Stimulated activated naive CD8-positive, alpha-beta T cell treated with anti-CD3 and anti-CD28 coated beads, Interleukin-15, amount 100 ng/mL, for 72 hours (primary cell): Measurements from ENCODE around the gene FBXO22.
A peak's percentile ranks its signal among the peaks of the same experiment; 100 is the strongest.
"Not testable (repeated sequence)": the region's sequence is repeated elsewhere in the genome, so short reads cannot be mapped to it uniquely, and the experiment has no call there.

Experiments
- ATAC-seq: fragments of 150-1000 bp; cut with Tn5 transposase; 2 replicates; pipeline ENCODE4 v1.10.0; 2021; ENCODE audit warnings: mild to moderate bottlenecking, moderate library complexity
- DNase-seq, 2 donors: peaks; one replicate each; pipeline ENCODE4 v3.0.0; 2021 to 2022
- H3K27ac Mint-ChIP-seq, 2 donors: one replicate each; pipeline ENCODE4 v1.8.0; 2022; ENCODE audit warnings: mild to moderate bottlenecking in 2 of 2, mixed read lengths in 2 of 2, moderate library complexity in 2 of 2
- H3K27me3 Mint-ChIP-seq: one replicate; pipeline ENCODE4 v1.8.0; 2022; ENCODE audit warnings: mixed read lengths
- H3K4me1 Mint-ChIP-seq: one replicate; pipeline ENCODE4 v1.8.0; 2022; ENCODE audit warnings: mild to moderate bottlenecking, mixed read lengths
- H3K4me3 Mint-ChIP-seq, 2 donors: one replicate each; pipeline ENCODE4 v1.8.0; 2022; ENCODE audit warnings: mild to moderate bottlenecking in 2 of 2, mixed read lengths in 2 of 2, moderate library complexity in 1 of 2
- H3K9me3 Mint-ChIP-seq, 2 donors: one replicate each; pipeline ENCODE4 v1.8.0; 2022; ENCODE audit warnings: mixed read lengths in 2 of 2

Gene FBXO22

DNA sequence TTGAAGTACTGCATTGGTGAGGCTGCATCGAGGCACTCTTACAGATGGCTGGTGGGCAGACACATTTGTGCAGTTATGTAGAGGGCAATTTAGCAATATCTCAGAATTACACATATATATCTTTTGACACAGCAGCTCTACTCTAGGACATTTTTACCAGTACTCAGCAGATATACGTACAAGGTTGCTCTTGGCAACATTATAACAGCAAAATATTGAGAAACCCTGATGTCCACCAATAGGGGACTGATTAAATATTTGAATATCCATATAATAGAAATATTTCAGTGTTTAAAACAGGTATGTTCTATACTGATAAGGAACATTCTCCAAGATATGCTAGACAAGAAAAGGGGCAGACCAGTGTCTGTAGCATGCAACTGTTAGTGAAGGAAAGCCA is 7.9 kb upstream of the FBXO22 start:
- peaks cover 11% of the 10 kb centered on the region for H3K4me1 Mint-ChIP-seq
- H3K9me3 Mint-ChIP-seq = no peaks in the 10 kb centered on the region
- no peak overlapping the region for H3K27ac Mint-ChIP-seq
- no peaks in the 10 kb centered on the region for H3K27me3 Mint-ChIP-seq
- DNase-seq (no peak), ATAC-seq (no peak)
- H3K4me3 Mint-ChIP-seq = no peak overlapping the region

DNA sequence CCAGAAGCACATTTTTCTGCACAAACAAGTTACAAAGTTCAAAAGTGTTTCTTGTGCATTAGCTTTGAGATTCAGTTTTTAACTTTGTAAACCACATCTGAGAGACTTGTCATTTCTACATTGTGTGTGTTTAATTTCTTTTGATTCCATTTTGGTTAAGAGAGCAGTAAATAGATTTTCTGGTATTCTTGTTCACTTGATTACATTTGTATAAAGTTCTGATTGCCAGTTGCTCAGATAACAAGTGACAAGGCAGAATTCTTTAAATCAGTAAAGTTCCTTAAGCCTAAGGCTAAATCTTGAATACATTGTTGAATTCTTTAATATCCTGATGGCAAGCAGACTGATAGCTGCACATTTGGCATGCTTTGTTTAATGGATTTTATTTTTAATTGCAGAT is 3.1 kb upstream of the FBXO22 start:
- H3K27me3 Mint-ChIP-seq = no peaks in the 10 kb centered on the region
- peak overlapping the region in 1 of 2 donors; percentile 47 for H3K4me3 Mint-ChIP-seq
- ATAC-seq (no peak), DNase-seq (no peak)
- no peak overlapping the region for H3K27ac Mint-ChIP-seq
- no peaks in the 10 kb centered on the region for H3K9me3 Mint-ChIP-seq
- H3K4me1 Mint-ChIP-seq = peaks cover 44% of the 10 kb centered on the region

DNA sequence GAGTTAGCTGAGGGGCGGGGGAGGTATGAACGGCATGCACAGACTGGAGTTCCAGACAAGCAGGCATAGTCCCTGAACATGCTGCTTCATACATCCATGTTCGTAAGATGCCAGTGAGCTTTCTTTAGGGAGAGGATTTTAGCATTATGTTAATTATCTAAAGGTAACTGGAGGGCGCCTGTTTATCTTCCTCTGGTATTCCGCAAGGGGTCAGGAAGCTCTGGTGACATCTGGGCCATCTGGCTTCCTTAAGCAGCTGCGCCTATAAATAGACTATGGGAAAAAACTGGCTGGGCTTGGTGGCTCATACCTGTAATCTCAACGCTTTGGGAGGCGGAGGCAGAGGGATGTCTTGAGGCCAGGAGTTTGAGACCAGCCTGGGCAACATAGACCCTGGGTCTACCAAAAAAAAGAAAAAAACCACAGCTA is 1.5 kb upstream of the FBXO22 start:
- Mint-ChIP-seq H3K9me3 (no peaks in the 10 kb centered on the region), H3K4me1 (peaks cover 46% of the 10 kb centered on the region), H3K27me3 (no peaks in the 10 kb centered on the region), H3K27ac (peak overlapping the region in 1 of 2 donors; percentile 93), H3K4me3 (peak overlapping the region; percentile 53 to 99)
- ATAC-seq (no peak), DNase-seq (no peak)

DNA sequence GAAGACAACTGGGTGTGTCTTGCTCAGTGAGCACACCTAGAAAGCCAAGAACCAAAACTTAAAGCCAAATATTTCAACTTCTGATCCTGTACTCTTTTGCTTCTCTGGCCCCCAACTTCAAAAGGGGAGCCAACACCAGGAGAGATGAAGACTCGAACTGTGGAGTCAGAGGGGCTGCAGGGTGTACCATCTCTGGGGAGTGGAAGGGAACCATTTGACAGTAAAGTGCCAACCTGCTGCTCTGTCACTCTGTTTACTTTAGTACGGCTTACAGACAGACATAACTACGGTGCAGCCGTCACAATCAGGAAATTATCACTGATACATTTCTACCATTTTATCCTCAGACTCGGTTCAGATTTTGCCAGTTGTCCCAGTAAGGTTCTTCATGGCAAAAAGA is 1.6 kb downstream of the FBXO22 start:
- no peak for DNase-seq
- peak overlapping the region; percentile 99 for H3K4me3 Mint-ChIP-seq
- no peak for ATAC-seq
- H3K4me1 Mint-ChIP-seq = peaks cover 59% of the 10 kb centered on the region
- peaks cover 2 to 3% of the 10 kb centered on the region in 2 donors for H3K9me3 Mint-ChIP-seq
- no peaks in the 10 kb centered on the region for H3K27me3 Mint-ChIP-seq
- H3K27ac Mint-ChIP-seq = peak overlapping the region in 1 of 2 donors; percentile 68

DNA sequence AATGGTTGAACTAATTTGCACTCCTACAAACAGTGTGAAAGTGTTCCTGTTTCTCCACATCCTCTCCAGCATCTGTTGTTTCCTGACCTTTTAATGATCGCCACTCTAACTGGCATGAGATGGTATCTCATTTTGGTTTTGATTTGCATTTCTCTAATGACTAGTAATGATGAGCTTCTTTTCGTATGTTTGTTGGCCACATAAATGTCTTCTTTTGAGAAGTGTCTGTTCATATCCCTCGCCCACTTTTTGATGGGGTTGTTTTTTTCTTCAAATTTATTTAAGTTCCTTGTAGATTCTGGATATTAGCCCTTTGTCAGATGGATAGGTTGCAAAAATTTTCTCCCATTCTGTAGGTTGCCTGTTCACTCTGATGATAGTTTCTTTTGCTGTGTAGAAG is 6.7 kb downstream of the FBXO22 start:
- H3K27me3 Mint-ChIP-seq, ATAC-seq, DNase-seq, H3K4me3 Mint-ChIP-seq: not testable (repeated sequence)
- Mint-ChIP-seq H3K27ac (peak overlapping the region in 1 of 2 donors; percentile 49), H3K4me1 (peaks cover 33% of the 10 kb centered on the region), H3K9me3 (peaks cover 13 to 18% of the 10 kb centered on the region in 2 donors)

DNA sequence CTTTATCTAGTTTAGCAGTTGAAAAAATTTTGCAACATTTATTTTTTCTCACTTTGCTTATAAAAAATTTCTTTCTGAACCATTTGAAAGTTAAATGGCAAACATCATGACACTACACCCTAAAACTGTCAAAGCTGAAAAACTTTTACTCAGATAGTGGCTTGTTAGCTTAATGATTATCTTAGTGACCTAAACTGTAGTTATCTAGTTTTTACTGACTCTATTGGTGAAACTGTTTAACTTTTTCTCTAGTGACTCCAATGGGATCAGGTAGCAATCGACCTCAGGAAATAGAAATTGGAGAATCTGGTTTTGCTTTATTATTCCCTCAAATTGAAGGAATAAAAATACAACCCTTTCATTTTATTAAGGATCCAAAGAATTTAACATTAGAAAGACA is 13.3 kb downstream of the FBXO22 start:
- Mint-ChIP-seq H3K4me3 (no peak overlapping the region), H3K27ac (no peak overlapping the region), H3K27me3 (no peaks in the 10 kb centered on the region), H3K9me3 (no peaks in the 10 kb centered on the region), H3K4me1 (peaks cover 5% of the 10 kb centered on the region)
- ATAC-seq (no peak), DNase-seq (no peak)

DNA sequence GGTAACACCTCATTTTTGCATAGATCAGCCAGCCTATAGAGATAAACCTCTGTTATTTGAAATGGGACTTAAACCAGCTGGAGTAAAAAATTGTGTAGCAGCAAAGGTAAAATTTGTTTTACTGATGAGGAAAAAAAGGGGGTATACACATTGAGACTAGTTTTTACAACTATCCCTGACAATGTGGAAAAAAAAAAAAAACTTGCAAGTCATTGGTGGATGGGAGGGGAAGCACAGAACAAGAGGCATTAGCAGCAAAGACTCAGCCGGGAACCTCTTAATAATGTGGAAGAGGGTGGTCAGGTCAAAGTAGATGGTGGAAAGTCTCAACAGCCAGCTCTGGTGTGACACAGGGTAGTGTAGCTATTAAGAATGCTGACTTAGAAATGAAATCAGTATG is 14.5 kb downstream of the FBXO22 start:
- no peaks in the 10 kb centered on the region for H3K9me3 Mint-ChIP-seq
- H3K27me3 Mint-ChIP-seq = no peaks in the 10 kb centered on the region
- H3K4me3 Mint-ChIP-seq = no peak overlapping the region
- ATAC-seq (no peak), DNase-seq (no peak)
- peaks cover 14% of the 10 kb centered on the region for H3K4me1 Mint-ChIP-seq
- H3K27ac Mint-ChIP-seq = no peak overlapping the region

DNA sequence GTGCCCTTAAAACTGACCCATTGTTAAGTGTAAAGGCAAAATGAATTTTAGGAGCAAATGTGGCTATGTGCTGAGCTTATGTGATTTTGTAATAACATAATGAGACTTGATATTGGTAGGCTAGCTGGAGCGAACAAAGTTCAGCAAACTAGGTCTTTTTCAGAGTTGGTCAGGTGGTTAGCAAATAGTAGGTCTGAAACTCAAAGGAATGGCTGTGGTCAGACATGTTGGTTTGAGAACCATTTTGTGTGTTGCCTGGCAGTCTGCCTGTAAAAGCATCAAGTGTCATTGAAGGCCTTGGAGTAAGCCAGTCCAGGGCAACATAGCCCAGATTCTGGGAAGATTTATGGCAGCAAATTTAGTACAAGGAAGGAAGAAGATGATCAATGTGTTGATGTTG is 16.4 kb downstream of the FBXO22 start:
- Mint-ChIP-seq H3K27ac (no peak overlapping the region), H3K9me3 (no peaks in the 10 kb centered on the region), H3K4me3 (no peak overlapping the region), H3K27me3 (no peaks in the 10 kb centered on the region), H3K4me1 (peaks cover 22% of the 10 kb centered on the region)
- ATAC-seq (no peak), DNase-seq (no peak)

DNA sequence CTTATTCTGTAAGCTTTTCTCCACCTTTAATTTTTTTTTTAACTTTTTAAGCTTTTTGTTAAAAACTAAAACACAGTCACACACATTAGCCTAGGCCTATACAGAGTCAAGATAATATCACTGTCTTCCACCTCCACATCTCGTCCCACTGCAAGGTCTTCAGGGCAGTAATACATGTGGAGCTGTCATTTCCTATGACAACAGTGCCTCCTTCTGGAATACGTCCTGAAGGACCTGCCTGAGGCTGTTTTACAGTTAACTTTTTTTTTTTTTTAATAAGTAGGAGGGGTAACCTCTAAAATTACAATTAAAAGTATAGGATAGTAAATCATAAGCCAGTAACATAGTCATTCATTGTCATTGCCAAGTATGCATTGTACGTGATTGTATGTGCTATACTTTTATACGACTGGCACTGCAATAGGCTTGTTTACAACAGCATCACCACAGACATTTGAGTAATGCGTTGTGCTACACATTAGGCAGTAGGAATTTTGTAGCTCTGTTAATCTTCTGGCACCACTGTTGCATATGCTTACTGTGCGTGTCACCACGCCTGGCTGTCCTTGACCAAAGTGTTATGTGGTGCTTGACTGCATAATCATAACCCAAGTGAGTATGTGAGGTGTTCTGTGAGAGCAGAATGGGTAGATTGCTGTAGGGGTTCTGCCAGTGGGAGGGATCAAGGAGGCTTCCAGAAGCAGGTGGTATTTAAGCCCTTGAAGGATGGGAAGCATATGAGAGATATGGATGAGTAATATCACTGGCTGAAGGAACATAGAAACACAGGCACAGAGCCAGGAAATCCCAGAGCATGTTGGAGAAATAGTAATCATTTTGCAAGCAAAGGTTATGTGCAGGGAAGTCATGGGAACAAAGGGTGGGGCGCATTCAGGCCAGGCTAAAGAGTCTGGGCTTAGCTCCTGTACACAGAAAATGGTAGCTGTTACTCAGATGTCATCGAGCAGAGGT is 18.3 kb downstream of the FBXO22 start:
- Mint-ChIP-seq H3K4me3 (no peak overlapping the region), H3K4me1 (peaks cover 30% of the 10 kb centered on the region), H3K27me3 (no peaks in the 10 kb centered on the region), H3K27ac (no peak overlapping the region), H3K9me3 (no peaks in the 10 kb centered on the region)
- peak; percentile 45 for ATAC-seq
- DNase-seq = no peak

DNA sequence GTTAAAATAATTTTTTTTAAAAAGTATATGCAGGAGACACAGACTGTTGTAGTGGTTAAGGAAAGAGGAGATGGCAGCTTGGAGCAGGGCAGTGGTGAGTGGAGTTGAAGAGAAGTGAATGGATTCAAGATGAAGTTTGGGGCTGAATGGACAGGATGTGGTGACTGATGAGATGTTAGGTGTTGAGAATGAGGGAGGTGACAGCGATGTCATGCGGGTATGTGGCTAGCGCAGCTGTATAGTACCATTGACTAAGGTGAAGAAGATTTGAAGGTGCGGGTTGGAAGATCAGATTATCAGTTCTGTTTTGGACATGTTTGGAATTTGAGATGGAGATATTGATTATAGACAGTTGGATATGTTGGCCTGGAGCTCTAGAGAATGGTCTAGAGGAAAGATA is 20.1 kb downstream of the FBXO22 start:
- DNase-seq (peak in 1 of 2 donors; percentile 22), ATAC-seq (peak; percentile 86)
- H3K27ac Mint-ChIP-seq = peak overlapping the region in 1 of 2 donors; percentile 0
- no peak overlapping the region for H3K4me3 Mint-ChIP-seq
- H3K9me3 Mint-ChIP-seq = no peaks in the 10 kb centered on the region
- H3K27me3 Mint-ChIP-seq = no peaks in the 10 kb centered on the region
- H3K4me1 Mint-ChIP-seq = peaks cover 43% of the 10 kb centered on the region

DNA sequence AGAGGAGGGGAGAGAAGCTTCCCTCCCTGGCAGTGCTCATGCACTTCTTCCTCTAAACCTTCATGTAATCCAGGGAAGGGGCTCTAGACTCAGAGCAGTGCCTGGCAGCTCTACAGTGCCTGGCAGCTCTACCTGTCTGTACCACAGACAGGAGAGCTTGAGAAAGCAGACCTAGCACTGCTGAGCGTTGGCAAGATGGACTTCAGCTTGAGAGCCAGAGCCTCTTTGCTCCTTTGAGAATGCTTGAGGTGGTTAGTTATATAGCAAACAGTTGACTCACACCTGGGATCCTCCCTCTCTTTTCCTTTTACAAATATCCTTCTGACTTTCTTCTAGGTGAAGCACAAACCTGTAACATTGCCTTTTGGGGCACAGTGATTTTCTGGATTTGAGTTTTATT is 20.9 kb downstream of the FBXO22 start:
- no peak for DNase-seq
- peaks cover 46% of the 10 kb centered on the region for H3K4me1 Mint-ChIP-seq
- no peaks in the 10 kb centered on the region for H3K9me3 Mint-ChIP-seq
- H3K27me3 Mint-ChIP-seq = no peaks in the 10 kb centered on the region
- no peak overlapping the region for H3K27ac Mint-ChIP-seq
- no peak overlapping the region for H3K4me3 Mint-ChIP-seq
- no peak for ATAC-seq

DNA sequence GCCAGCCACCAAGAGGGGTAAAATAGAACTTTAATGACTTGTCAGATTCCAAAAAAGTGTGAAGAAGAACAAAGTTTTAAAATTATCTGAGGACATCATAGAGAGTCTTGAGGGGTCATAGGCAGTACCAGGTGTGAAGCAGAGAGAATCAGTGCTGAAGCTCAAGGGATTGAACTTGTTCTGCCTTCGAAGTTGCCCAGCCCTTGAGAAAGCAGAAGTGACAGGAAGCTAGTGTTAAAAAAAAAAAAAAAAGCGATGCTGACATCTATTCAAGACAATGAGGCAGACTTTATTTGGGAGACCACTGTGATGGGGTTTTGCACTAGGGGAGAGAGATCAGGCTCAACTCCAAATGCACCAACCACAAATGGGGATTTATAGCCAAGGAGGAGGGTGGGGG is 21.8 kb downstream of the FBXO22 start:
- DNase-seq (no peak), ATAC-seq (no peak)
- no peak overlapping the region for H3K4me3 Mint-ChIP-seq
- H3K27ac Mint-ChIP-seq = peak overlapping the region in 1 of 2 donors; percentile 17
- no peaks in the 10 kb centered on the region for H3K27me3 Mint-ChIP-seq
- no peaks in the 10 kb centered on the region for H3K9me3 Mint-ChIP-seq
- peaks cover 55% of the 10 kb centered on the region for H3K4me1 Mint-ChIP-seq

DNA sequence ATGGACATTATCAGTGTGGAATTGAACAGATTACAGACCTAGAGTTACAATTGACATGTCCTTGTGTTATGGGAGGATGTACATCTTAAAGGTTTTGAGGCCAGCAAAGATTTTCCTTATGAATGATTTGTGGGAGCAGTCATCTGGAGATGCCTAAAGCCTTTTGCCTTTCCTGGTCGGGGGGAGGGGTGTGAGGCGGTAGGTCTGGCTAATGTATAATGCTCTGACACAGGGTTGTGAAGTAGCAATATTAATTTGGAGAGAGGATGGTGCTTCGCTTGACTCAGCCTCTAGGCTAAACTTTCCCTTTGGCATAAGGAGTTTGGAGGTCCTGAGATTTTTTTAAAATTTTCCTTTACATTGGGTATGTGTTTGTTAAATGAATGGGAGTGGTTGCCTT is 23.3 kb downstream of the FBXO22 start:
- H3K27ac Mint-ChIP-seq = no peak overlapping the region
- H3K4me3 Mint-ChIP-seq = no peak overlapping the region
- H3K4me1 Mint-ChIP-seq = peaks cover 56% of the 10 kb centered on the region
- H3K9me3 Mint-ChIP-seq = no peaks in the 10 kb centered on the region
- no peaks in the 10 kb centered on the region for H3K27me3 Mint-ChIP-seq
- no peak for DNase-seq
- no peak for ATAC-seq

DNA sequence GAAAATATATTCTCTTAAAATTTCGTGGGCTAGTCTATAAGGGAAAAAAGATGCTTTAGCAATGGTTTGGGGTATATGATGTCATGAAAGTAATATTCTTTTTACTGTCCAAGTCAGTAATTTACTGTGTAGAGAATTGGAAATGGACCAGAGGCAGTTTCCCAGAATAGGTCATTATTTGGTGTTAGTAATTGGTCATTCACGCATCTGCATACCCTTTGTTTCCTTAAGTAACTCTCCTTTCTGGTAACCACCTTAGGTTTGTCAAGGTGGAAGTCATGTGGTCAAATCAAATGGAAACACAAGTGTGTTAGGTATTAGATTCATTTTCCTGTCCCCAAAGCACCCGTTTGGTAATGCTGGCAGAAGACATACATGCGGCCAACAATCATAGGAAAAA is 23.9 kb downstream of the FBXO22 start:
- ATAC-seq = peak; percentile 46
- Mint-ChIP-seq H3K4me3 (no peak overlapping the region), H3K9me3 (no peaks in the 10 kb centered on the region), H3K27ac (peak overlapping the region in 1 of 2 donors; percentile 5), H3K4me1 (peaks cover 50% of the 10 kb centered on the region), H3K27me3 (no peaks in the 10 kb centered on the region)
- DNase-seq = no peak

DNA sequence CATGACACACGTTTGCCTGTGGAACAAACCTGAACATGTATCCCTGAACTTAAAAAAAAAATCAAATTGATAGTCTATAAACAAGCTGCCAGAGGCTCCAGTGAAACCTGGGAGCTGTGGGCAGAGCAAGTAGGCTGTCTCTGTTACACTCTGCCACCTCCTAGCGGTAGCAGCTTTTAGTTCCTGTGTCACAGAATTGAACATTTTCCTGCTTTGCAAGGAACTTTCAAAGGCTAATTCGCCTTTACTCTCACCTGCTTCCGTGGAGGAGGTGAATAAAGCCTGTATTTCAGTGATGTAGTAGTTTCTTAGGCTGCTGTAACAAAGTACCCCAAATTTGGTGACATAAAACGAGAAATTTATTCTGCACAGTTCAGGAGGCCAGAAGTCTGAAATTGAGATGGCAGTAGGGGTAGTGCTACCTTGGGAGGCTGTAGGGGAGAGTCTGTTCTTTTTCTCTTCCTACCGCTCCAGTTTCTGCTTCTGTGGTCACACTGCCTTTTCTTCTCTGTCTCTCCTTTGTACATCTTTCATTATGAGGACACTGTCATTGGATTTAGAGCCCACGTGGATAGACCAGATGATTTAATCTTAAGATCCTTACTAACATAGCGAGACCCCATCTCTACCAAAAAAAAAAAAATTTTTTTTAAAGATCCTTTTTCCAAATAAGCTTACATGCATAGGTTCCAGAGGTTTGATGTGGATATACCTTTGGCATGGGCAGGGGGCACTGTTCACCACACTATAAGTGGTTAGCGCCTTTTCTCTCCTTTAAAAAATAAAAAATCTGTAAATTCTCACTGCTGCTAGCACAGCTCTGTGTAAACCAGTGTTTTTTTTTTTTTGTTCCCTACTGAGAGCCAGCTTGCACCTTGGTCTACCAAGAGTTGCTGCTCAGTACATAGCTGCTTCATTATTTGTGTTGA is 25.3 kb downstream of the FBXO22 start:
- no peaks in the 10 kb centered on the region for H3K9me3 Mint-ChIP-seq
- DNase-seq = no peak
- H3K4me3 Mint-ChIP-seq = no peak overlapping the region
- H3K27me3 Mint-ChIP-seq = no peaks in the 10 kb centered on the region
- peaks cover 41% of the 10 kb centered on the region for H3K4me1 Mint-ChIP-seq
- no peak for ATAC-seq
- H3K27ac Mint-ChIP-seq = no peak overlapping the region
